BJ (cell line): Measurements from ENCODE around the gene ODF2. TPM values are rescaled to one million over a fixed set of nuclear protein-coding genes. Genes with fewer than 3 reads are reported as not detected.

ENCODE experiments used
- CTCF ChIA-PET: fragments of 350-600 bp; formaldehyde crosslinking; extraction: SDS; loops from one replicate; lab custom pipeline; 2021; ENCODE audit warnings: antibody characterized with exemption, inconsistent platforms; lab: Yijun Ruan, JAX
- POLR2A ChIA-PET: fragments of 300-600 bp; sonication (Branson Sonifier 250); formaldehyde crosslinking; extraction: SDS; loops from one replicate; lab custom pipeline; 2021; ENCODE audit warnings: antibody characterized with exemption; lab: Charles Lee
- DNase-seq: peaks from one replicate; pipeline ENCODE4 v3.0.0-alpha.2; 2011; ENCODE audit warnings: low read depth
- H3K27me3 ChIP-seq: 2 replicates; pipeline ENCODE4 v1.6.0; 2011; ENCODE audit warnings: low read length; ENCODE audit not compliant: control insufficient read depth, insufficient read depth
- H3K36me3 ChIP-seq: 2 replicates; pipeline ENCODE4 v1.5.1; 2011; ENCODE audit warnings: low read length; ENCODE audit not compliant: control insufficient read depth, insufficient read depth
- H3K4me3 ChIP-seq: 2 replicates; pipeline ENCODE4 v1.5.1; 2011; ENCODE audit warnings: low read depth, mild to moderate bottlenecking, control low read depth, low read length
- polyA plus RNA-seq: library from polyadenylated mRNA; depleted of rRNA; stranded (reverse); fragments of >200 nt; gene quantifications from 2 replicates; pipeline ENCODE4 v1.2.3, GENCODE V29; 2011
- TF ChIP-seq, protein P1 (sequence below): IDR thresholded peaks from 2 replicates; pipeline ENCODE4 v1.5.1; 2011; ENCODE audit warnings: low read depth, mild to moderate bottlenecking, control low read depth, inconsistent platforms, low read length, moderate library complexity; ENCODE audit not compliant: insufficient read depth

ODF2 gene
- polyA plus RNA-seq, 1 experiment = 21.5 TPM

DNA sequence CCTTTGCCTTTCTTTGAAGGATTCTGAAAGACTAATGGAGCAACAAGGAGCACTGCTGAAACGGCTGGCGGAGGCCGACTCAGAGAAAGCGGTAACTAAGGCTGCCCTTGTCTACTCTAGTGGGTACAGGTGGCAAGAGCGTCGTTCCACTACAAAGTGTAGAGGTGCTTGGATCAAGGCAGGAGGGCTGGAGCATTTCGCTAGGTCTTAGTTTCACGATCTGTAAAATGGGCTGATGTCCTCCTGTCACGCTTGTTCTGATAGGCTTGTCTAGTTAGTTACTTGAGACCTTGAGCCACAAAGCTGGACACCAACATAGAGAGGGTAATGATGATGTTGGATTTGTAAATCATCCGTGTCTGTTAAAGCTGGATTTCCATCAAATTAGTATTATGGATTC lies 25.8 kb downstream of the ODF2 start:
- DNase-seq = no peak

DNA sequence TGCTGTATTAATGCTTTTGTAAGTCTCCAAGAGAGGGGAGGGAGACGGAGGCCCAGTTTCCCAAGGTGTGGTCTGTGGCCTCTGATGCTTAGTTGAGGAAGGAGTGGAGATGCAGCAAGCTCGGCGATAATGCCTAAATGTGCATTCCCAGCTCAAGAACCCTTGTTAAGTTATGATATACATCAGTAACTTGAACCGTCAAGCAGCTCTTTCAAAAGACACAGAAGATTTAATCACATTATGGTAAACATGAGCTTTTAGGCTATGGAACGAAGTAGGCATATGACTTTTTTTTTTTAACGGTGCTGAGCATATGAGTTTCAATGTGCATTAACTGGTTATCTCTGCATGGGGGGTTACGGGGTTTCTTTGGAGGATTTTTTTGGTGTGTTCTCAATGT lies 26.4 kb downstream of the ODF2 start:
- TF ChIP-seq, protein P1, sequence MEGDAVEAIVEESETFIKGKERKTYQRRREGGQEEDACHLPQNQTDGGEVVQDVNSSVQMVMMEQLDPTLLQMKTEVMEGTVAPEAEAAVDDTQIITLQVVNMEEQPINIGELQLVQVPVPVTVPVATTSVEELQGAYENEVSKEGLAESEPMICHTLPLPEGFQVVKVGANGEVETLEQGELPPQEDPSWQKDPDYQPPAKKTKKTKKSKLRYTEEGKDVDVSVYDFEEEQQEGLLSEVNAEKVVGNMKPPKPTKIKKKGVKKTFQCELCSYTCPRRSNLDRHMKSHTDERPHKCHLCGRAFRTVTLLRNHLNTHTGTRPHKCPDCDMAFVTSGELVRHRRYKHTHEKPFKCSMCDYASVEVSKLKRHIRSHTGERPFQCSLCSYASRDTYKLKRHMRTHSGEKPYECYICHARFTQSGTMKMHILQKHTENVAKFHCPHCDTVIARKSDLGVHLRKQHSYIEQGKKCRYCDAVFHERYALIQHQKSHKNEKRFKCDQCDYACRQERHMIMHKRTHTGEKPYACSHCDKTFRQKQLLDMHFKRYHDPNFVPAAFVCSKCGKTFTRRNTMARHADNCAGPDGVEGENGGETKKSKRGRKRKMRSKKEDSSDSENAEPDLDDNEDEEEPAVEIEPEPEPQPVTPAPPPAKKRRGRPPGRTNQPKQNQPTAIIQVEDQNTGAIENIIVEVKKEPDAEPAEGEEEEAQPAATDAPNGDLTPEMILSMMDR = no peak
- Histone ChIP-seq H3K4me3 (no peak overlapping the region), H3K36me3 (peaks cover 27% of the 10 kb centered on the region), H3K27me3 (no peaks in the 10 kb centered on the region)
- POLR2A ChIA-PET = no interaction called here
- CTCF ChIA-PET = interaction anchor here (0.7 kb wide), 2 partner anchors 45 to 187 kb away, joined by 3 read pairs; no protein-coding TSS in a partner anchor
- DNase-seq = no peak

More for the DNA sequence above, 25.8 kb downstream of the ODF2 start:
- Histone ChIP-seq H3K4me3 (no peak overlapping the region), H3K27me3 (no peaks in the 10 kb centered on the region), H3K36me3 (peaks cover 27% of the 10 kb centered on the region)
- ChIA-PET CTCF (interaction anchor here (0.7 kb wide), 1 partner anchor 46 kb away, joined by 3 read pairs; no protein-coding TSS in a partner anchor), POLR2A (no interaction called here)
- TF ChIP-seq, protein P1 = no peak

DNA sequence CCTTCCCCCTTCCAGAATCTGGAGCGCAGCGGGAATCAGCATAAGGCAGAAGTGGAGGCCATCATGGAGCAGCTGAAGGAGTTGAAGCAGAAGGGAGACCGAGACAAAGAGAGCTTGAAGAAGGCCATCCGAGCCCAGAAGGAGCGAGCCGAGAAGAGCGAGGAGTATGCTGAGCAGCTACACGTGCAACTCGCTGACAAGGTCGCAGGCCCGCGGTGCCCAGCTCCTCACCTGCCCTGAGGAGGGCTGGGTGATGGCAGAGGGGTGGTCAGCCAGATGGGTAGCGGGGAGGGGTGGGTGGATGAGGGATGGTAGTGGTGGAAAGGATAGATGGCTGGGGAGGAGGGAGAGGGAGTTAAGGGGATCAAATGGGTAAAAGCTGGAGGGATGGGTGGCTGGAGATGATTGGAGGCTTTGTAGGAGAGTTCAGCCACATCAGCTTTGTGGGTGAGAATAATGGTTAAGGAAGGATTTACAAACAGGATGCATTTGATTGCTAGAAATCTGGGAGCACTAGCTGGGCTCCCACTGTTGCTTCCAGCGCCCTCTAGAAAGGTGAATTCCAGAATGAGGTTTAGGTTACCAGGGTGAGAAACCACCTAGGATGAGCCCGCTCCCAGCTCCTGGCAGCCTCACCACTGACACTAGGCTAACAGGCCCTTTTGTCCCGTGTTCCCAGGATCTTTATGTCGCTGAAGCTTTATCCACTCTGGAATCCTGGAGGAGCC lies 29.0 kb downstream of the ODF2 start:
- DNase-seq = no peak
- H3K4me3 ChIP-seq = no peak overlapping the region
- ChIA-PET POLR2A (no interaction called here), CTCF (interaction anchor here (0.6 to 2.3 kb wide), 3 partner anchors 47 to 123 kb away, joined by 3 to 5 read pairs (median 3); no protein-coding TSS in a partner anchor)
- TF ChIP-seq, protein P1 = no peak
- H3K36me3 ChIP-seq = peaks cover 22% of the 10 kb centered on the region
- no peaks in the 10 kb centered on the region for H3K27me3 ChIP-seq

DNA sequence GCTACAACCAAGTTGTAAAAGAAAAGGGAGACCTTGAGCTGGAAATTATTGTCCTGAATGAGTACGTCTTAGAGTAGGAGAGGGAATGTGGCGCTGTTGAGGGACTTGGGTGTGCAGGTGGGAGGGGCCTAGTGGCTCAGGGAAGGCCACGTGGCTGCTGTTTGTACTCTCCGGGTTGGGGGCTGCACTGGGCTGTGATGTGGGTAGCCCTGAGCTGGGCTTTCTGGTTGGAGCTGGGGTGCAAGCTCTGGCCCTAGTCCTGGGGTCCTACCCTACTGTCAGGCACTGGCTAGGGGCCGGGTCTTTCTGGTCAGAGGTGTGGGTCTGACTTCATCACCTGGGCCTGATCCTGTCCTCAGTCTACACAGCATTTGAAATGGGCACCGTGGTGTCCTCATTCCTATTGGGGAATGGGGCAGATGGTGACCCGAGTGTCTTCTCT lies 29.6 kb downstream of the ODF2 start:
- Histone ChIP-seq H3K27me3 (no peaks in the 10 kb centered on the region), H3K36me3 (peaks cover 23% of the 10 kb centered on the region), H3K4me3 (no peak overlapping the region)
- CTCF ChIA-PET = interaction anchor here (0.7 to 2.3 kb wide), 2 partner anchors 56 to 124 kb away, joined by 3 to 5 read pairs; no protein-coding TSS in a partner anchor
- POLR2A ChIA-PET = no interaction called here
- TF ChIP-seq, protein P1 = no peak
- no peak for DNase-seq

DNA sequence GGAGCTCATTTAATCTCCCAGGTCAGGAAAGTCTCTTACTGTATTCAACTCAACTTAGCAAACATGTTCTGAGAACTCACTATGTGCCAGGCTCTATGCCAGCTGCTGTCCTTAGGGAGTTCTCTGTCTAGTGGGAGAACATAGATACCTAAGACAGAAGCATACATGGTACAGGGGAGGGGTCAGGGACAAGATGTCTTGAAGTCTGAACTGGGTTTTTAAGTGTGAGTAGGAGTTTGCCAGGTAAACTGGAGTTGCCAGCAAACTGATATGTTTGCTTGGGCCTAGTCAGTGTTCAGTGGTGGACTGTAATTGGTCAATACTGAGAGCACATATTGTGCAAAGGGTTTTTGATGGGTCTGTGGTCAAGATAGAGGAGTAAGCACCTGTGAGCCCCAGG lies 30.4 kb downstream of the ODF2 start:
- Histone ChIP-seq H3K4me3 (no peak overlapping the region), H3K36me3 (peaks cover 23% of the 10 kb centered on the region), H3K27me3 (no peaks in the 10 kb centered on the region)
- DNase-seq = no peak
- ChIA-PET POLR2A (no interaction called here), CTCF (no interaction called here)
- TF ChIP-seq, protein P1 = no peak
